GM19455 (cell line): Measurements from ENCODE around the gene CSTPP1.

Experiments used
- ATAC-seq: cut with Tn5 transposase; IDR thresholded peaks from one replicate; pipeline ENCODE4 v1.9.1; 2021; ENCODE audit not compliant: unreplicated experiment

The CSTPP1 gene

GRCh38 chr11:47127213-47127612 is 190.7 kb downstream of the CSTPP1 start:
- ATAC-seq, result no peak

- ATAC-seq, result no peak
Observed at GRCh38 chr11:47130543-47130942, 194.0 kb downstream of the CSTPP1 start.

GRCh38 chr11:47131136-47131535 is 194.6 kb downstream of the CSTPP1 start:
- ATAC-seq, result no peak

- ATAC-seq, result no peak
Observed at GRCh38 chr11:47132490-47132889, 195.9 kb downstream of the CSTPP1 start.

GRCh38 chr11:47132981-47133380 is 196.4 kb downstream of the CSTPP1 start:
- ATAC-seq, result no peak

GRCh38 chr11:47136327-47136726 is 199.8 kb downstream of the CSTPP1 start:
- no peak for ATAC-seq

GRCh38 chr11:47136921-47137320 is 200.4 kb downstream of the CSTPP1 start:
- no peak for ATAC-seq

GRCh38 chr11:47137476-47137875 is 200.9 kb downstream of the CSTPP1 start:
- no peak for ATAC-seq

- no peak for ATAC-seq
Observed at GRCh38 chr11:47139878-47140277, 203.3 kb downstream of the CSTPP1 start.

- ATAC-seq, result no peak
Observed at GRCh38 chr11:47143322-47143721, 206.8 kb downstream of the CSTPP1 start.

GRCh38 chr11:47144541-47144940 is 208.0 kb downstream of the CSTPP1 start:
- ATAC-seq, result no peak

- no peak for ATAC-seq
Observed at GRCh38 chr11:47147250-47147649, 210.7 kb downstream of the CSTPP1 start.

GRCh38 chr11:47147681-47148080 is 211.1 kb downstream of the CSTPP1 start:
- ATAC-seq, result no peak

GRCh38 chr11:47148270-47148669 is 211.7 kb downstream of the CSTPP1 start:
- ATAC-seq, result no peak

- no peak for ATAC-seq
Observed at GRCh38 chr11:47148903-47149531, 212.5 kb downstream of the CSTPP1 start.

- ATAC-seq, result no peak
Observed at GRCh38 chr11:47149782-47150181, 213.2 kb downstream of the CSTPP1 start.

GRCh38 chr11:47152126-47152952 is 215.8 kb downstream of the CSTPP1 start:
- ATAC-seq, result no peak

- ATAC-seq, result no peak
Observed at GRCh38 chr11:47152953-47153950, 216.7 kb downstream of the CSTPP1 start.

GRCh38 chr11:47154616-47155570 is 218.3 kb downstream of the CSTPP1 start:
- no peak for ATAC-seq

GRCh38 chr11:47155879-47156278 is 219.3 kb downstream of the CSTPP1 start:
- no peak for ATAC-seq
